HEK293 (cell line): Measurements from ENCODE around the gene OLFM1.

Experiments used
- CTCF ChIP-seq: fragments of 450-650 bp; formaldehyde crosslinking; IDR thresholded peaks from 2 replicates; pipeline ENCODE4 v1.5.1; 2016; ENCODE audit warnings: missing biosample characterization, missing genetic modification characterization
- KLF8 ChIP-seq: fragments of 450-650 bp; formaldehyde crosslinking; IDR thresholded peaks from 2 replicates; pipeline ENCODE4 v1.5.1; 2016; ENCODE audit warnings: missing biosample characterization, missing genetic modification characterization
- MEIS1 ChIP-seq: sonication (generic); formaldehyde crosslinking; IDR thresholded peaks from 2 replicates; pipeline ENCODE4 v1.8.1; 2022; ENCODE audit warnings: missing genetic modification reagents, mild to moderate bottlenecking, borderline replicate concordance
- MZF1 ChIP-seq: fragments of 450-650 bp; formaldehyde crosslinking; IDR thresholded peaks from 2 replicates; pipeline ENCODE4 v1.5.1; 2017; ENCODE audit warnings: missing biosample characterization, missing genetic modification characterization, borderline replicate concordance
- PBX3 ChIP-seq: sonication (generic); formaldehyde crosslinking; IDR thresholded peaks from 2 replicates; pipeline ENCODE4 v1.8.1; 2022; ENCODE audit warnings: mild to moderate bottlenecking, moderate library complexity, missing genetic modification reagents
- PRDM10 ChIP-seq: fragments of 450-650 bp; formaldehyde crosslinking; IDR thresholded peaks from 2 replicates; pipeline ENCODE4 v1.5.1; 2016; ENCODE audit warnings: missing biosample characterization, missing genetic modification characterization
- YY1 ChIP-seq: fragments of 450-650 bp; formaldehyde crosslinking; IDR thresholded peaks from 2 replicates; pipeline ENCODE4 v1.5.1; 2018; ENCODE audit warnings: missing biosample characterization, missing genetic modification characterization
- ZBTB1 ChIP-seq: fragments of 450-650 bp; formaldehyde crosslinking; IDR thresholded peaks from 2 replicates; pipeline ENCODE4 v1.5.1; 2016; ENCODE audit warnings: missing biosample characterization, missing genetic modification characterization
- ZBTB21 ChIP-seq: fragments of 450-650 bp; formaldehyde crosslinking; IDR thresholded peaks from 2 replicates; pipeline ENCODE4 v1.5.1; 2017; ENCODE audit warnings: missing biosample characterization, missing genetic modification characterization
- ZNF274 ChIP-seq, 2 experiments: fragments of 200-500 bp in 1 of 2; fragments of 450-650 bp in 1 of 2; sonication (Bioruptor generic) in 1 of 2; formaldehyde crosslinking in 1 of 2; IDR thresholded peaks; 2 replicates each; pipeline versions ENCODE4 v1.5.1 to v1.6.1; 2014 to 2016; ENCODE audit warnings: borderline replicate concordance in 1 of 2, inconsistent platforms in 1 of 2, low read length in 1 of 2, missing biosample characterization in 1 of 2, missing genetic modification characterization in 1 of 2
- ZNF629 ChIP-seq: fragments of 450-650 bp; formaldehyde crosslinking; IDR thresholded peaks from 2 replicates; pipeline ENCODE4 v1.5.1; 2017; ENCODE audit warnings: missing biosample characterization, missing genetic modification characterization

GRCh38 chr9:135148386-135148785, 60.9 kb downstream of the OLFM1 start:
- TF ChIP-seq CTCF = no peak
- TF ChIP-seq ZBTB1 (tag by site-specific recombination) = no peak
- TF ChIP-seq ZBTB21 (tag by site-specific recombination) = no peak
- no peak for TF ChIP-seq YY1 (tag by site-specific recombination)
- TF ChIP-seq PRDM10 = no peak
- TF ChIP-seq PBX3 (CRISPR knock-in tag) = no peak
- no peak for TF ChIP-seq ZNF629 (tag by site-specific recombination)
- TF ChIP-seq KLF8 (tag by site-specific recombination) = no peak
- no peak for TF ChIP-seq MZF1
- no peak for TF ChIP-seq ZNF274 (IDR thresholded peaks at IDR 0.05; ENCODE audit: low read length)
- no peak for TF ChIP-seq ZNF274 (tag by site-specific recombination; IDR thresholded peaks at IDR 0.05; ENCODE audit: borderline replicate concordance)
- TF ChIP-seq MEIS1 (CRISPR knock-in tag) = no peak
